ENCODE results near the gene MCTP2.

The MCTP2 gene

DNA sequence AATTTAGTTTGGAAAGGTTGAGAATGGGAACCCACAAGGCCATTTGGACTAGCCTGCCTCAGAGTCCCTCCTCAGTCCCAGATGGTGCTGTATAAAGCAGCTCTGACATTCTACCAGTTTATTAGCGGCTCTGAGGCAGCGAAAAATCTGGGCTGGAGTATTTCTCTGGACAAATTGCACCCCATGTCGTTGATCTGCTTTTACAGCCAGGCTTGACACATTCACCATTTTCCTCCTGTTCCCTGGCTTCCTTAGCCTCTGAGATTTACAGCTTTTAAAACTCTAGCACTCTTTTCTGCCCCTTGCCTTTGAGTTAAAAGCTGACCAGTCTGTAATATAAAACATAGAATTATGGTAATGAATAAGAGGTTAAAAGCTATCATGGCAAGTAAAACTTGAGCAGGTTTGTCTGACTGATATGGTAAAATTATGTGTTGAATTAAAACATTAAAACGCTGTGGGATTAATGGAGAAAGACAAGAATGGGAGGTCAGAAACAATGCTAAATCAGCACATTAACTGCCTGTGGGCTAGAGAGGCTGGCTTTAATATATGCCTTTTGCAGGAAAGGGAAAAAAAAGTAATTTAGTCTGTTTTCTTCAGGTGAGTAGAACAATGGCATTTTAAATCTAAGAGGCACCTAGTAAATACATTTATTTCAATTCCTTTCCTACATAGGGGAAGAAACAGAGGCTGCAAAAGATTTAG, 131.2 kb downstream of the MCTP2 start:
- DNase-seq: no peak

DNA sequence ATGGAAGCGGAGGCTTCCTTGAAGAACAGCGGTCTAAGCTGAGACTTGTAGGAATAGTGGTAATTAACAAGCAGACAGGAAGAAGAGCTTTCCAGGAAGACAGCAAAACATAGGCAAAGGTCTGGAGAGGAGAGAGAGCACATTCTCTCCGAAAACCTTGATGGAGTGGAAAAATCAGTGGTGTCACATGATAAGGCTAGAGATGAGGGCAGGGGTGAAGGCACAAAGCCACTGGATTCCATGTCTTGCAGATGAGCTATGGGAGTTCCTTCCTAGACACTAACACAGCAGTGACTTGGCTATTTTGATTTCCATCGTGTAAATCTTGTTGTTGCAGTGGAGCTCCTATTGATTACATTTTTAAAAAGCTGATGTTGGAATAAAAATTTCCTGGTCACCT, 132.0 kb downstream of the MCTP2 start:
- DNase-seq: no peak

GRCh38 chr15:94366781-94367180, 135.4 kb downstream of the MCTP2 start:
- DNase-seq: no peak

DNA sequence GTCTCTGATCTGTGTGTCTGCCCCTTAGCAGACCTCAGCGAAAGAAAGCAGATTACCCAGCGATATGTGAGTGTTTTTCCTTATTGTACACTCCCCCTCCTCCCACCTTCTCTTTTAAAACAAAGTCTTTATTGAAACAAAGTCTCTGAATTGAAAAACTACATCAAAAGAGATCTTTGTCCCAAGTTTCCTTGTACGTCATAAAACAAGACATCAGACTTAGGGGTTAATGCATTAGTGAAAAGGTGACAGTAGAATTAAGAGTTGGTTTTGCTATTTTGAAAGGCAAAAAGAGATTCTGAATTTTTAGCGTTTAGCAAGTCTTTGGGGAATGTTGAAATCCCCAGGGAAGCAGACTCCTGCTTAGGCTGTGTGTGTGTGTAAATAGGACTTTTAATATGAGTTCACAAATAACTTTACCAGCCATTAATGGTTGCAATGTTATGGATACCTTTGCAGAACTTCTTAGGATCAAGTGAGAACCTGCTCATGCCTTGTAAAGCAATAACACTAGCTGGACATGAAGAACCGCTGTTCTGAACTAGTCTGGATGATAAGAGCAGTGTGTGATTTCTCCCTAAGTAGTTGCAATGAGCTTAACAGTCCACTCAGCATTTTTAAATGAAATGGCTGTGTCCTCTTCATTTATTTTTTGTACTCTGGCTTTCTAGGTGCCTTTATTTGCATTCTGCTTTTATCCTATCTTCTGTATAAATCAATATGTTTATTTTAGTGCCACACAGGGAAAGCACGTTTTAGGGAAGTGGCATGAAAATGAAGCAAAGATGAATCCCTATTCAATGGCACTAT, 136.6 kb downstream of the MCTP2 start:
- DNase-seq: no peak

DNA sequence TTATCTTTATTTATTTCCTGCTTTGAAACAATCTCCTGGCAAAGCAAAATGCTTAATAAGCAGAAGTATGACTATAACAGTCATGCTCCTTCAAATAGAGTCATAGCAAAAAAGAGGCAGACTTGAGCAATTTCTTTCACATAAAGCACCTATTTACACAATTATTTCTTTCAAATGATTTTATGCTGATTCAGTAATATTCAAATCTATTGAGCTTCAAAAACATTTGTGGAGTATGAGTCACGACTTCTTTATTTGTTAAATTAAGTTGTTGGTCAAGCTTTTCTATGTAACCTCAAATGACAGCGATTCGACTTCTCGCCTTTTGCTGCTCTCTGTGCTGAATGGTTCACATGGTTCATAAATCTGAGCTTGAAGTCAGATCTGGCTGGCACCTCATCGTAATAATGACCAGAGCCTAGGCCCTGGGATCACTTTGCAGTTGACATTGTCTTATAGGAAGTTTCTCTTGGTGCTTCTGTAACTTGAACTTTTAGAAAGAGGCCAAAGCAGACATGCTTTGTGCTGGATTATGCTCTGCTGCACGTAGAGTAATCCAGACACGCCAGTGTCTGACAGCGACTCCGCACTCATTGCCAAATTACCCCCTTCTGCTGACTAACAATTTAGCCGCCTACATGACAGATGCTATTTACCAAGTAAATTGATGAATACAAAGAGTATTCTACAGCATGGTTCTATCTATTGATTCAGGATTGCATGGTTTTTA, 139.0 kb downstream of the MCTP2 start:
- no peak for DNase-seq

GRCh38 chr15:94370936-94371285, 139.6 kb downstream of the MCTP2 start:
- no peak for DNase-seq

GRCh38 chr15:94372821-94373220, 141.5 kb downstream of the MCTP2 start:
- no peak for DNase-seq

DNA sequence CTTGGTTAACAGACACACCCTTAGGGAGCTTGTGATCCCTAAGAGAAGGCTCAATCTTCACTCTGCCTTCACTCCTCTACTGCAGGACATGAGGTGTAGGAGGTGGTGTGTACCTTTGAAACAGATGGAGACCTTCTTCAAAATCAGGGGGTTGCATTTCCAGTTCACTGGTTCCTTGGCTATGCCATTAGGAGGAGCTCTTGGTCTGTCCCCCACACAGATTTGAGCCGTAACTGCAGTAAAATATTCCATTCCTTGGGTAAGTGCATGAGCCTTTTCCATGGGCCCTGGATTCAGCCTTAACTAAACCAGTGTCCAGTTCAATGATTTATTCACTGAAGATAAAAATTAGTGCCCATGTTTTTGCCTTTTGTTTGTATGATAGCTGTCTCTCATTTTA, 144.6 kb downstream of the MCTP2 start:
- no peak for DNase-seq

GRCh38 chr15:94379986-94380385, 148.6 kb downstream of the MCTP2 start:
- DNase-seq: no peak

DNA sequence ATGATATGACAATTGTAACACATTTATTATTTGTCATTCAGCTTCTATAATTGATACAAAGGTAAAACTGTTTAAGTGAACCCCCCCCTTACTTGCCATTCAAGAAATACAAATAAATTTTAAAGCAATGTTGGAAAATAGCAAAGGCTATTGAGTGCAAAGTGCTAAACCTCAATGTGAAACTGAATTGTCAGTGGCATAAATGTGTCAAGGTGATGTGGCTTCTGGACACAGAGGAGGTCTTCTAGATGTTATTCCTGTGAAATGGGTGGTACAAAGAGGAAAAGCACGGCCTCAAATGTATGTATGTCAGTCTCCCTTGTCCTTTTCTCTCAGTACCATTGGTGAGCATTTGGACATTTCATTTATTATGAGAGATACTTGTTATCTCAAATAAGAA, 149.4 kb downstream of the MCTP2 start:
- DNase-seq: no peak

DNA sequence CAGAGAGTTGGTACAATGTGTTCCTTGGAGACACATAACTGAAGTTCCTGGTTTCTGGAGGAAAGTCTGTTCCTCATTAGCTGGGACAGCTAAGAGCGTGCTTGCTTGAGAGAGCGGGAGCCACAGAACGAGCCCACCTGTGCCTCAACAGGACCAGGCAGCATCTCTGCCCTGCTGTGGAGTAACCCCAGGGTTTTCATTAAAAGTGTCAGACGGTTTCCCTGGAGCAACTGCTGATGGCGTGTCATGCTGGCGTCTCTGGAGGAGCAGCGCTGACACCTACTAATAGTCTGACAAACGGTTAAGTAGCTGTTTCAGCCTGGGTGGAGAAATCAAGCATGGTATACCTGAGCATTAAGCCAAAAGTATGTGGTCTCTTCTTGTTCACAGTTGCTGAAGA, 150.0 kb downstream of the MCTP2 start:
- no peak for DNase-seq

GRCh38 chr15:94383041-94383440, 151.7 kb downstream of the MCTP2 start:
- no peak for DNase-seq

DNA sequence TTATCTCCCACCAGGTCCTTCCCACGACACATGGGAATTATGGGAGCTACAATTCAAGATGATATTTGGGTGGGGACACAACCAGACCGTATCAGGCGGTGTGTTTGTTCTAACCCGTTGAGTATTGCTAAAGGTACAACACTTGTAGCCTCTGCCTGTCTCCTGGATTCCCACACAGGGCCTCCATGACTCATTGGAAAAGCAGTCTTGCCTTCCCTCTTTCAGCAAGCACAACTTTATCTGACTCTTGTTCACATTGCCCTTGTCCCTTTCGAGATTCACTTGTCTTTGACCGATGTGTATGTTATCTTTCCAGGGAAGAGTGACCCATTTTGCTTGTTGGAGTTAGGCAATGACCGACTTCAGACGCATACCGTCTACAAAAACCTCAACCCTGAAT, 152.3 kb downstream of the MCTP2 start:
- no peak for DNase-seq

DNA sequence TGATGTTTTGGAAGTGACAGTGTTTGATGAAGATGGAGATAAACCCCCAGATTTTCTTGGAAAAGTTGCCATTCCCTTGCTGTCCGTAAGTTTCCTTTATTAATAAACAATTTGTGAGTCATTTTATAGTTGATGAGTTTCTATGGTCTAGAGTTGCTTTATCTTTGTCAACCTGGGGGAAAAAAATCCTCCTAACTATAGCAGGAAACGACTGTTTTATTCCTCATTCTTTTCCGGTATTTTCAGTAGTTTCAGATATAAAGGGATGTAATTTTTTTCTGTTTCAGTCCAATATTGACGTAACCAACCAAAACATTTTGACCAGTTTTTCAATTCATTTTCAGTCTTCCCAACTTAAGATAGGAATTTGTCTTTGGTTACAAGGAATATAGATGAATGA, 154.1 kb downstream of the MCTP2 start:
- no peak for DNase-seq

GRCh38 chr15:94386351-94386750, 155.0 kb downstream of the MCTP2 start:
- no peak for DNase-seq

GRCh38 chr15:94387442-94387841, 156.1 kb downstream of the MCTP2 start:
- no peak for DNase-seq

DNA sequence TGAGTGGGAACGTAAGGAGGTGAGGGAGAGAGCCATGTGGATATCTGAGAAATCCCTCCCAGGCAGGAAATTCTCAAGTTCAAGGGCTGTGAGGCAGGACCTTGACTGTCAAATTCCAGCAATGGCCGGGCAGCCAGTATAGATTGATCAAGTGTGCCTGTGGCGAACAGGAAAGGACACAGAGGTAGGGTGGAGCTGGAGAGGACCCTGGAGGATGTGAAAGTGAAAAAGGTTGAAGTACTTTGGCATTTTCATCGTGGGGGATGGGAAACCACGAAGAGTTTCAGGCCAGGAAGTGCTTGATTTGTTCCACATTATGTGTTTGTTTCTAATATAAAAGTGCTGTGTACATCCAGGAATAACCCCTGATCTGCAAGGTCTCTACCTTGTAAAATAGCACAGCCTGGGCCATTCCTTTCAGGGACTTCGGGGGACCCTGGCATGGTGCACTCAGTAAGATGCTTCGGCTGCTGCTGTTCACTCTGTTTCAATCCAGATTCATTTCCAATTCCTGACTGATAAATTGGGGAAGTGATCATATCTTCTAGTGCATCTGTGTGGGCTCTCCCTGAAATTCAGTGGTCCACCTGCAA, 156.6 kb downstream of the MCTP2 start:
- DNase-seq: no peak

- DNase-seq: no peak
Measured at GRCh38 chr15:94395640-94396039, 164.3 kb downstream of the MCTP2 start.

DNA sequence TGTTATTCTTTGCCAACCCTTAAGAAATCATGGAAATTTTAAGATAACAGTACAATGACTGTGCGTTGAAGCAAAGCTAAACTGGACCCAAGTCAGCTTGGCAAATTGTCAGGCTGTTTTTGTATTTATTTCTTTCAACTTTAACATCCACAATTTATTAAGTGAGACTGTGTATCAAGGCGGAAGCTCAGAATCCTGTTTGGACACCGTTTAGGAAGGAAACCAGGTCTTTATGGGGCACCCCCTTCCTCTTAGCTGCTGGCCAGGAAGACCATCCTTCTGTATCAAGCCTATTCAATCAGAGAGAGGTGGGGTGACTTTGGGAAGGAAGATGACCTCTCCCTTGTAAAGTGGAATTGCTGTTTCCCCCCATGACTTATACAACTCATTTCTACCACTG, 166.0 kb downstream of the MCTP2 start:
- DNase-seq: no peak

- no peak for DNase-seq
Measured at GRCh38 chr15:94398001-94398400, 166.6 kb downstream of the MCTP2 start.

DNA sequence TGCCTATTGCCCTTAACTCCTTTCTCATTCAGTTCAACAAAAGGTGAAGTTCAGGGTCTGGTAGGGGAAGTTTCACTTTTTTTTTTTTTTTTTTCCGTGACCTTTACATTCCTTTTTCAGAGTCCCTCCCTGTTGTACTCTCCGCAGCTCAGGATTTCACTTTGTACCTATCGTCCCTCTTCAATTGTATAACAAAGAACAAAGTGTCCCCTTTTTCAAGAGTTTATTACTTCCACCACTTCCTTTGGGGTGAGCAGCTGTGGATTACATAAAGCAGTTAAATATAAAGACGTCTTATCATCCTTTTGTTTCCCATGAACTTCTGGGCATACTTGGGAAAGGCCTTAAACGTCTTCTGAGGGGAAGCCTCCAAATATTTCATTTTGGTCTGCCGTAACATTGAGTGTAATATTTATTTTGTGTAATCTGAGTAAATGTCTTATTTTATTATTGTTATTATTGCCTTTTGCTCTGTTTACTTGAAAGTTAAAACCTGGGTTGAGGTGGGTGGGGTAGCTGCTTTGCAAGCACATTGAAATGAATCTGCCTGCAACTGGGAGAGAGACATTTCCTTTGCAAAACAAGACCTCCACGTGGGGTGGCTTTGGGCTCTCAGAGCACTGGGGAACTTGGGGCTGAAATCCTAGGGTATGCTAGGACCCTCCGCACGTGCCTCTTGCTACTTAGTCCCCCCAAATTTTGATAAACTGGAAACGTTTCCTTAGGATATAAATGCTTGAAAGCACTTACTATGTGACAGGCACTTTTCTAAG, 169.4 kb downstream of the MCTP2 start:
- no peak for DNase-seq

DNA sequence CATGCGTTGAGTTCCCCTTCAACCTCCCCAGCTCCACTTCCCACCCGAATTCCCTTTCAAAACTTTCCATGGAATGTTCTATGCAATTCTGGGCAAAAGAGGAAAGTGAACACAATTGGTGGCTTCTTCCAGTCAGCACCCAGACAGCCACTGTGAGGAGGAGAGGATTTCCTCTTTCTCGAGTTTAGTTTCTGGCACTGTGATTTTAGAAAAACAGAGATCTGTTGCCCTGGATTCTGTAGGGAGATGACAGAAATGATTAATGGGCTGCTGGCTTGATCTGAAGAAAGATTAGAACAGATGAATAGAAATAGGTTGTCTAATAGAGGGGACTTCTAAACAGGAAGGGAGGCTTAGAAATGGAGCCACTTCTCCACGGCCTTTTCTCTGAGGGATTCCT, 172.0 kb downstream of the MCTP2 start:
- no peak for DNase-seq

DNA sequence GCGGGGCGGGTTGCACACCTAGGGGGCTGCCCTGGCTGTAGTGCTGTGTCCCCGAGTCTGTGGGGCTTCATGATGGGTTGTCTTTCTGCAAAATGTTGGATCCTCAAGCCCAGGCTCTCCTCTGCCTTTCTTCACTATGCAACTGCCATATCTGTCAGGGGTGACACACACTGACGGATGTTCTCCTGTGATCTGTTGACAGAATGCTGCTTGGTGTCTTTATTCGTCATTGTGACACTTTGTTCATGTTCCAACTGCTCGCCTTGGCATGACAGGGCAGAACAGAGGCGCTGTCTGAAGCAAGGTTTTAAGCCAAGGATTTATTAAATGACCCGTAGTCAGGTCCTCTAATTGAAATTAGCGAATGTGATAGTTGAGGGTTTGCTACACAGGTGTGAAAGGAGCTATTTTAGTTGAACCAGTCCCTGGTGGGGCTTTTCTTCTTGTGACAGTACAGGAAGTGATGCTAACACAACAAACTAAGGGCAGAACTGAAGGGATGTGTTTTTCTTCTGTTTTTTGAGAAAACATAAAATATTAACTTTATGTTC, 173.4 kb downstream of the MCTP2 start:
- no peak for DNase-seq

Measured in DMS79 (cell line).